Trophoblast cell (in vitro differentiated cells and primary cell): ENCODE measurements around the gene EPHA6.

Experiments used
- DNase-seq, 2 donors: peaks; one replicate each; pipeline ENCODE4 v3.0.0-alpha.2; 2016
- H2AFZ ChIP-seq: 2 replicates; pipeline ENCODE4 v1.6.1; 2013; ENCODE audit warnings: low read length, moderate library complexity, mild to moderate bottlenecking; ENCODE audit not compliant: insufficient read depth, poor library complexity
- H2AK5ac ChIP-seq: 2 replicates; pipeline ENCODE4 v1.6.1; 2013; ENCODE audit warnings: mild to moderate bottlenecking, low read length
- H2BK120ac ChIP-seq: 2 replicates; pipeline ENCODE4 v1.6.1; 2013; ENCODE audit warnings: low read length, mild to moderate bottlenecking, moderate library complexity; ENCODE audit not compliant: insufficient read depth, poor library complexity
- H2BK12ac ChIP-seq: 2 replicates; pipeline ENCODE4 v1.6.1; 2013; ENCODE audit warnings: mild to moderate bottlenecking, low read length, moderate library complexity
- H2BK5ac ChIP-seq: 2 replicates; pipeline ENCODE4 v1.6.1; 2013; ENCODE audit warnings: low read length, low read depth, moderate library complexity, mild to moderate bottlenecking; ENCODE audit not compliant: poor library complexity
- H3K14ac ChIP-seq: 2 replicates; pipeline ENCODE4 v1.6.1; 2013; ENCODE audit warnings: mild to moderate bottlenecking, low read length
- H3K18ac ChIP-seq: 2 replicates; pipeline ENCODE4 v1.6.1; 2013; ENCODE audit warnings: mild to moderate bottlenecking, low read length
- H3K23ac ChIP-seq: 2 replicates; pipeline ENCODE4 v1.6.1; 2013; ENCODE audit warnings: low read length
- H3K27ac ChIP-seq: 2 replicates; pipeline ENCODE4 v1.5.1; 2013; ENCODE audit warnings: low read depth, mild to moderate bottlenecking, inconsistent platforms, low read length, moderate library complexity
- H3K27me3 ChIP-seq: 2 replicates; pipeline ENCODE4 v1.6.1; 2013; ENCODE audit warnings: inconsistent platforms, mild to moderate bottlenecking, low read length, moderate library complexity; ENCODE audit not compliant: insufficient read depth
- H3K36me3 ChIP-seq, 2 experiments: 1 replicate in 1 of 2; 2 replicates in 1 of 2; pipeline ENCODE4 v1.6.1; 2013; ENCODE audit warnings: low read length in 2 of 2, mild to moderate bottlenecking in 2 of 2, moderate library complexity in 1 of 2; ENCODE audit not compliant: insufficient read depth in 2 of 2, control insufficient read depth in 1 of 2
- H3K4ac ChIP-seq: 2 replicates; pipeline ENCODE4 v1.6.1; 2013; ENCODE audit warnings: low read depth, mild to moderate bottlenecking, low read length, moderate library complexity
- H3K4me1 ChIP-seq, 2 experiments: 1 replicate in 1 of 2; 2 replicates in 1 of 2; pipeline ENCODE4 v1.6.1; 2013; ENCODE audit warnings: low read length in 2 of 2, mild to moderate bottlenecking in 2 of 2, moderate library complexity in 1 of 2; ENCODE audit not compliant: insufficient read depth in 2 of 2, control insufficient read depth in 1 of 2
- H3K4me2 ChIP-seq: 2 replicates; pipeline ENCODE4 v1.6.1; 2013; ENCODE audit warnings: inconsistent platforms, mild to moderate bottlenecking, low read length, moderate library complexity
- H3K4me3 ChIP-seq: 2 replicates; pipeline ENCODE4 v1.5.1; 2013; ENCODE audit warnings: mild to moderate bottlenecking, low read depth, low read length, inconsistent platforms
- H3K79me1 ChIP-seq: one replicate; pipeline ENCODE4 v1.6.1; 2013; ENCODE audit warnings: low read length
- H3K79me2 ChIP-seq: 2 replicates; pipeline ENCODE4 v1.6.1; 2013; ENCODE audit warnings: low read length, mild to moderate bottlenecking; ENCODE audit not compliant: control insufficient read depth, insufficient read depth, poor library complexity
- H3K9ac ChIP-seq: 2 replicates; pipeline ENCODE4 v1.6.1; 2013; ENCODE audit warnings: mild to moderate bottlenecking, low read length
- H3K9me3 ChIP-seq: 2 replicates; pipeline ENCODE4 v1.6.1; 2013; ENCODE audit warnings: low read depth, mild to moderate bottlenecking, control low read depth, inconsistent platforms, low read length; ENCODE audit not compliant: insufficient read depth
- H4K12ac ChIP-seq: 2 replicates; pipeline ENCODE4 v1.6.1; 2013; ENCODE audit warnings: low read depth, mild to moderate bottlenecking, low read length, moderate library complexity
- H4K8ac ChIP-seq: 2 replicates; pipeline ENCODE4 v1.6.1; 2013; ENCODE audit warnings: low read depth, mild to moderate bottlenecking, low read length, moderate library complexity
- H4K91ac ChIP-seq: one replicate; pipeline ENCODE4 v1.6.1; 2013; ENCODE audit warnings: low read depth, mild to moderate bottlenecking, low read length, moderate library complexity
- WGBS: extraction: QIAGEN DNeasy Blood & Tissue Kit; methylation state at CpG from one replicate; pipeline ENCODE4 v1.1.7; 2013; ENCODE audit warnings: missing lambda C conversion rate; ENCODE audit not compliant: insufficient read length, insufficient coverage; ENCODE audit errors: extremely low coverage; 5-methylcytosine and 5-hydroxymethylcytosine counted together

EPHA6 gene

DNA sequence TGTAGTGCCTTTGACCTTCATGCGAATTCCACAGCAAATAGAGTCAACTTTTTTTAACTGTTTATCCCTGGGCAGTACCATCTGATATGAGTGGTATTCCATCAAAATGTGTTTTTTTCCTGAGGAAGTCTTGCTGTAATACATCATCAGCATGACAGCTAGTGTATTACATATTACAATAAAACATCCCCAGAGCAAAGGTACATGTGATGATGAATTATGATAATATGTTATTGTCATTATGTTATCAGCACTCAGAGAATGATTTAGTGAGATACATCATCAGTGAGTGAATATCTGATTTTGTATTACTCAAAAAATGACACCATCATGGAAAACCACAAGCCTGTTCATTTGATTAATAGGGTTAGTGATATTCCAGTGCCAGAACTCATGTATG lies 880.5 kb downstream of the EPHA6 start:
- Histone ChIP-seq H2BK5ac (no peak overlapping the region), H3K27ac (no peak overlapping the region), H4K8ac (no peak overlapping the region), H3K36me3 (no peaks in the 10 kb centered on the region), H3K14ac (no peak overlapping the region), H3K9ac (no peak overlapping the region), H2AK5ac (no peak overlapping the region), H3K79me2 (no peaks in the 10 kb centered on the region), H3K23ac (no peak overlapping the region), H3K4me1 (no peaks in the 10 kb centered on the region), H3K79me1 (no peaks in the 10 kb centered on the region), H2AFZ (no peak overlapping the region), H3K27me3 (no peaks in the 10 kb centered on the region), H4K91ac (no peak overlapping the region), H3K4me2 (no peak overlapping the region), H4K12ac (no peak overlapping the region), H3K9me3 (no peaks in the 10 kb centered on the region), H2BK120ac (no peak overlapping the region), H3K4ac (no peak overlapping the region), H3K4me3 (no peak overlapping the region), H2BK12ac (no peak overlapping the region), H3K18ac (no peak overlapping the region)
- WGBS = no CpG with 5 or more reads among the region's 1 CpG
- no peak for DNase-seq

DNA sequence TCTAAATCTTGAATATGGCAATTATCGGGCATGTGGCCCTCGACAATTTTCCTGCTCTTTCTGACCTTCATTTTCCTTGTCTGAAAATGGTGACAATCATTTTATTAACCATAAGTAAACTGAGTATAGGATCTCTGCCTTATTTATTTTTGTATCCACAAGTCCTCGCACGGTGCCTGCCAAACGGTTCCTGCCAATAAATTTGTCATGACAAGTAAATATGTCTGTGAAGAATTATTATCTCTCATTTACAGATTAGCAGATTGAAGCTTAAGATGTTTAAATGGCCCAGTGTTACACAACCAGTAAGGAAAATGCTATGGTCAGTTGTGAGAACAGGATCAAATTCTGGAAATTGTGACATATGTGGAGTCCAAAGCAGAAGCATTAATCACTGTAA lies 884.3 kb downstream of the EPHA6 start:
- H2BK120ac ChIP-seq = no peak overlapping the region

DNA sequence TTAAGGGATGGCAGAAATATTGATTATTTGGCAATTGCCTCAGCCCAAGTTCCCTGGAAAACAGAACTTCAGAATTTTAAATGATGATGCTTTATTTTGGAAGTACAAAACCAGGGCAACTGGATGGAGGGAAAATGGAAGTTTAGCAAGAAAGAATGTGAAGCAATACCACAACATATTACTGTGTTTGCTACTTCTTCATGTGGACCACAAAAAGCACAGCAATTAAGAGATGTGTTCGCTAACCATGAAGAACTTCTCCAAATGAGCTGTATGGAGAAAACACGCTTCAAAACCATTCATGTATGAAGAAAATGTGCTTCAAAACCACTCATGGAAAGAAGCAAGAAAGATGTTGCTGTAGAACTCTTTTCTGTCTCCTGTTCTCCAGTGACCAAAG lies 885.5 kb downstream of the EPHA6 start:
- no peak for DNase-seq
- no peaks in the 10 kb centered on the region for H3K27me3 ChIP-seq
- no peak overlapping the region for H3K4me2 ChIP-seq
- no peaks in the 10 kb centered on the region for H3K4me1 ChIP-seq
- H3K36me3 ChIP-seq = no peaks in the 10 kb centered on the region
- H3K9ac ChIP-seq = no peak overlapping the region
- no peaks in the 10 kb centered on the region for H3K79me1 ChIP-seq
- no peaks in the 10 kb centered on the region for H3K79me2 ChIP-seq
- no peak overlapping the region for H4K8ac ChIP-seq
- no peak overlapping the region for H3K27ac ChIP-seq
- no peak overlapping the region for H2BK12ac ChIP-seq
- no peak overlapping the region for H3K4me3 ChIP-seq
- no peak overlapping the region for H3K18ac ChIP-seq
- no CpG with 5 or more reads among the region's 2 CpGs for WGBS
- no peak overlapping the region for H2BK5ac ChIP-seq
- H3K14ac ChIP-seq = no peak overlapping the region
- no peak overlapping the region for H3K23ac ChIP-seq
- H4K12ac ChIP-seq = no peak overlapping the region
- H2BK120ac ChIP-seq = no peak overlapping the region
- no peak overlapping the region for H4K91ac ChIP-seq
- no peak overlapping the region for H2AFZ ChIP-seq
- H2AK5ac ChIP-seq = no peak overlapping the region
- H3K9me3 ChIP-seq = no peaks in the 10 kb centered on the region
- H3K4ac ChIP-seq = no peak overlapping the region

More for the DNA sequence above, 884.3 kb downstream of the EPHA6 start:
- WGBS = no CpG with 5 or more reads among the region's 5 CpGs
- Histone ChIP-seq H3K27ac (no peak overlapping the region), H4K12ac (no peak overlapping the region), H2BK5ac (no peak overlapping the region), H3K27me3 (no peaks in the 10 kb centered on the region), H3K9me3 (no peaks in the 10 kb centered on the region), H2AK5ac (no peak overlapping the region), H3K79me1 (no peaks in the 10 kb centered on the region), H4K91ac (no peak overlapping the region), H3K4me2 (no peak overlapping the region), H4K8ac (no peak overlapping the region), H3K36me3 (no peaks in the 10 kb centered on the region), H3K4me3 (no peak overlapping the region), H3K4me1 (no peaks in the 10 kb centered on the region), H3K9ac (no peak overlapping the region), H2BK12ac (no peak overlapping the region), H3K79me2 (no peaks in the 10 kb centered on the region), H2AFZ (no peak overlapping the region), H3K14ac (no peak overlapping the region), H3K23ac (no peak overlapping the region), H3K18ac (no peak overlapping the region), H3K4ac (no peak overlapping the region)
- no peak for DNase-seq

DNA sequence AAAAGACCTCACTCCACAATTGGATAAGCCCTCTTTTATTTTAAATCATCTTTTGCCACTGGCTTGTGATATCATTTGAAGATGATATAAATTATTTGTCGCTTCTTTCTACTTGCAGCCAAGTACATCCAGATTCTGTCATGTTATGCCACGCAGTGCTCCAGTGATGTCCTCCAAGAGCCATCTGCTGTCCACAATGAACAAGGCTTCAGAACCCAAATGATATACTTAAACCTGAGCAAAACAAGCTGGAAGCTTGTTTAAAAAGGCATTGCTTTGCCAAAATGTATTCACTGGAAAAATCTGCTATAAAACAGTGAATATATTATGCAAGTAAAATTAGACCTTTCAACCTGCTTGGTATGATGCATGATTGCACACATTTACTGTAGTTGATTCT lies 891.4 kb downstream of the EPHA6 start:
- WGBS = no CpG with 5 or more reads among the region's 2 CpGs
- Histone ChIP-seq H2BK120ac (no peak overlapping the region), H3K14ac (no peak overlapping the region), H3K79me1 (no peaks in the 10 kb centered on the region), H2BK12ac (no peak overlapping the region), H3K23ac (no peak overlapping the region), H3K27ac (no peak overlapping the region), H2BK5ac (no peak overlapping the region), H3K27me3 (no peaks in the 10 kb centered on the region), H3K36me3 (no peaks in the 10 kb centered on the region), H3K9ac (no peak overlapping the region), H4K8ac (no peak overlapping the region), H3K4me3 (no peak overlapping the region), H4K91ac (no peak overlapping the region), H3K9me3 (no peaks in the 10 kb centered on the region), H3K4ac (no peak overlapping the region), H3K4me1 (no peaks in the 10 kb centered on the region), H3K79me2 (no peaks in the 10 kb centered on the region), H2AK5ac (no peak overlapping the region), H2AFZ (no peak overlapping the region), H4K12ac (no peak overlapping the region), H3K4me2 (no peak overlapping the region), H3K18ac (no peak overlapping the region)
- DNase-seq = no peak
